Uterus (tissue), 4 donors: ENCODE results near the gene TTC4. TPM values are rescaled to one million over a fixed set of nuclear protein-coding genes. Genes with fewer than 3 reads are reported as not detected.
A peak's percentile ranks its signal among the peaks of the same experiment; 100 is the strongest.

Experiments used
- DNase-seq, 2 donors: peaks; one replicate each; pipeline ENCODE4 v3.0.0-alpha.2; 2019 to 2020
- H3K27ac ChIP-seq, 2 donors: fragments of 200-600 bp; sonication (generic); 1 replicate in 1 of 2; 2 replicates in 1 of 2; pipeline ENCODE4 v1.5.1; 2016 to 2018
- H3K27me3 ChIP-seq, 2 donors: fragments of 200-600 bp; sonication (generic); one replicate each; pipeline ENCODE4 v1.5.1; 2018 to 2019; ENCODE audit warnings: control low read depth in 1 of 2
- H3K36me3 ChIP-seq, 2 donors: fragments of 200-600 bp; sonication (generic); one replicate each; pipeline ENCODE4 v1.5.1; 2019; ENCODE audit warnings: control low read depth in 1 of 2
- H3K4me1 ChIP-seq, 2 donors: fragments of 200-600 bp; sonication (generic); one replicate each; pipeline ENCODE4 v1.5.1; 2018 to 2019; ENCODE audit warnings: control low read depth in 1 of 2
- H3K4me3 ChIP-seq, 2 donors: fragments of 200-600 bp; sonication (generic); 1 replicate in 1 of 2; 2 replicates in 1 of 2; pipeline ENCODE4 v1.5.1; 2018 to 2019; ENCODE audit warnings: mild to moderate bottlenecking in 1 of 2
- H3K9me3 ChIP-seq, 2 donors: fragments of 200-600 bp; sonication (generic); one replicate each; pipeline ENCODE4 v1.5.1; 2019; ENCODE audit warnings: control low read depth in 1 of 2
- POLR2A ChIP-seq, 2 donors: fragments of 450-650 bp; IDR thresholded peaks; one replicate each; pipeline ENCODE4 v1.6.1; 2016; ENCODE audit warnings: antibody characterized with exemption in 2 of 2, mild to moderate bottlenecking in 1 of 2, moderate library complexity in 1 of 2
- intact Hi-C: fragments of 100-400 bp; cut with DNase I; formaldehyde crosslinking; loops from one replicate; pipeline ENCODE4 v1.15.1; 2023; ENCODE audit warnings: low total_unique reads
- total RNA-seq, 4 donors: library from RNA; depleted of rRNA in 3 of 4; stranded (reverse); fragments of >200 nt in 3 of 4; gene quantifications; one replicate each; pipeline versions ENCODE4 v1.1.0 to v1.2.4, GENCODE V29; 2014 to 2023
- TF ChIP-seq, protein P1 (sequence below), 4 experiments: fragments of 200-600 bp in 2 of 4; fragments of 450-650 bp in 2 of 4; sonication (generic) in 2 of 4; IDR thresholded peaks; one replicate each; pipeline ENCODE4 v1.5.1; 2016 to 2019; ENCODE audit warnings: antibody characterized with exemption in 4 of 4, mild to moderate bottlenecking in 2 of 4, moderate library complexity in 1 of 4
- donor health status: DM: yes; HTN: yes; CAD: no.

The TTC4 gene
- total RNA-seq, 4 donors from 2014 or later = 5.9 to 43.4 (median 19.0) TPM

- H3K27ac ChIP-seq = no peak overlapping the region
- no peak for TF ChIP-seq POLR2A (IDR thresholded peaks at IDR 0.05)
- TF ChIP-seq, protein P1, sequence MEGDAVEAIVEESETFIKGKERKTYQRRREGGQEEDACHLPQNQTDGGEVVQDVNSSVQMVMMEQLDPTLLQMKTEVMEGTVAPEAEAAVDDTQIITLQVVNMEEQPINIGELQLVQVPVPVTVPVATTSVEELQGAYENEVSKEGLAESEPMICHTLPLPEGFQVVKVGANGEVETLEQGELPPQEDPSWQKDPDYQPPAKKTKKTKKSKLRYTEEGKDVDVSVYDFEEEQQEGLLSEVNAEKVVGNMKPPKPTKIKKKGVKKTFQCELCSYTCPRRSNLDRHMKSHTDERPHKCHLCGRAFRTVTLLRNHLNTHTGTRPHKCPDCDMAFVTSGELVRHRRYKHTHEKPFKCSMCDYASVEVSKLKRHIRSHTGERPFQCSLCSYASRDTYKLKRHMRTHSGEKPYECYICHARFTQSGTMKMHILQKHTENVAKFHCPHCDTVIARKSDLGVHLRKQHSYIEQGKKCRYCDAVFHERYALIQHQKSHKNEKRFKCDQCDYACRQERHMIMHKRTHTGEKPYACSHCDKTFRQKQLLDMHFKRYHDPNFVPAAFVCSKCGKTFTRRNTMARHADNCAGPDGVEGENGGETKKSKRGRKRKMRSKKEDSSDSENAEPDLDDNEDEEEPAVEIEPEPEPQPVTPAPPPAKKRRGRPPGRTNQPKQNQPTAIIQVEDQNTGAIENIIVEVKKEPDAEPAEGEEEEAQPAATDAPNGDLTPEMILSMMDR (IDR thresholded peaks at IDR 0.05) = peak in 3 of 4 experiments; percentile 14 to 43 (median 33)
- H3K4me1 ChIP-seq = no peaks in the 10 kb centered on the region
- intact Hi-C loops = no loop called here
- H3K9me3 ChIP-seq = no peaks in the 10 kb centered on the region
- H3K4me3 ChIP-seq = no peak overlapping the region
- H3K36me3 ChIP-seq = no peaks in the 10 kb centered on the region
- no peak for DNase-seq
- H3K27me3 ChIP-seq = no peaks in the 10 kb centered on the region
These were observed 43.6 kb upstream of the TTC4 start for GRCh38 chr1:54671985-54672608.

- TF ChIP-seq POLR2A (IDR thresholded peaks at IDR 0.05) = no peak
- TF ChIP-seq, protein P1 (IDR thresholded peaks at IDR 0.05) = no peak
- H3K27me3 ChIP-seq = no peaks in the 10 kb centered on the region
- H3K4me3 ChIP-seq = no peak overlapping the region
- intact Hi-C loops = no loop called here
- H3K4me1 ChIP-seq = no peaks in the 10 kb centered on the region
- H3K9me3 ChIP-seq = no peaks in the 10 kb centered on the region
- no peak for DNase-seq
- H3K36me3 ChIP-seq = no peaks in the 10 kb centered on the region
- no peak overlapping the region for H3K27ac ChIP-seq
These were observed 36.7 kb upstream of the TTC4 start for GRCh38 chr1:54678776-54679643.

- DNase-seq = no peak
- H3K9me3 ChIP-seq = no peaks in the 10 kb centered on the region
These were observed 36.0 kb upstream of the TTC4 start for GRCh38 chr1:54679706-54680105.

DNA sequence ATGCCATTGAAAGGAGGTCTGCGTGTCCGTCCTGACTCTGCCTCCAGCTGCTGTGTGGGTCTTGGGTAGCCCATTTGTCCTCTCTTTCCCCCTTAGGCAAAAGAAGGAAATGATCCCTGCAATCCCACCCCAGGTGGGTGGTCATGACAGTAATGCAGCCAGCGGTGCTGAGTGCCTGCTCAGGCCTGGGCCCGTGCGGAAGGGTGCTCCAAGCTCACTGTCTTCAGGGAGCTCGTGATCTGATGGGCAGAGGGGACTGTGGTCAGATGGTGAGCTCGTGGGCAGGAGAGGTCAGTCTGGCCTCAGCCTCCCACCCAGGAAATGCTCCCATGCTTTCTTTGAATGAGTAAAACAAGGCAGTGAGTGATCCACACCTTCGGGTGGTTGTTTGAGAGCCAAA is 35.3 kb upstream of the TTC4 start:
- no peak for DNase-seq
- no peak for TF ChIP-seq POLR2A (IDR thresholded peaks at IDR 0.05)
- TF ChIP-seq, protein P1 (IDR thresholded peaks at IDR 0.05) = no peak
- H3K27ac ChIP-seq = no peak overlapping the region
- no peaks in the 10 kb centered on the region for H3K36me3 ChIP-seq
- H3K27me3 ChIP-seq = no peaks in the 10 kb centered on the region
- H3K9me3 ChIP-seq = no peaks in the 10 kb centered on the region
- no peak overlapping the region for H3K4me3 ChIP-seq
- intact Hi-C loops = no loop called here
- H3K4me1 ChIP-seq = no peaks in the 10 kb centered on the region

More at GRCh38 chr1:54679706-54680105, 36.0 kb upstream of the TTC4 start:
- intact Hi-C loops = no loop called here
- TF ChIP-seq POLR2A (IDR thresholded peaks at IDR 0.05) = no peak
- TF ChIP-seq, protein P1 (IDR thresholded peaks at IDR 0.05) = no peak
- H3K27ac ChIP-seq = no peak overlapping the region
- H3K4me1 ChIP-seq = no peaks in the 10 kb centered on the region
- H3K36me3 ChIP-seq = no peaks in the 10 kb centered on the region
- H3K27me3 ChIP-seq = no peaks in the 10 kb centered on the region
- H3K4me3 ChIP-seq = no peak overlapping the region

GRCh38 chr1:54681358-54681757 is 34.3 kb upstream of the TTC4 start:
- Histone ChIP-seq H3K27me3 (no peaks in the 10 kb centered on the region), H3K4me3 (no peak overlapping the region), H3K27ac (no peak overlapping the region), H3K36me3 (no peaks in the 10 kb centered on the region), H3K4me1 (no peaks in the 10 kb centered on the region), H3K9me3 (no peaks in the 10 kb centered on the region)
- no peak for DNase-seq
- intact Hi-C loops = no loop called here
- no peak for TF ChIP-seq POLR2A (IDR thresholded peaks at IDR 0.05)
- TF ChIP-seq, protein P1 (IDR thresholded peaks at IDR 0.05) = no peak
